ENCODE results near the gene PRR20G. TPM values are rescaled to one million over a fixed set of nuclear protein-coding genes. Genes with fewer than 3 reads are reported as not detected.
"Not testable (repeated sequence)": the region's sequence is repeated elsewhere in the genome, so short reads cannot be mapped to it uniquely, and the experiment has no call there.

The PRR20G gene
- not detected for total RNA-seq

GRCh38 chr3:127287840-127288239 lies at the start of gene PRR20G:
Gene PRR20G, minus strand, starts transcription at chr3:127288046. Its CDS starts 681 bp downstream, at chr3:127287365.
- DNase-seq: no peak

DNA sequence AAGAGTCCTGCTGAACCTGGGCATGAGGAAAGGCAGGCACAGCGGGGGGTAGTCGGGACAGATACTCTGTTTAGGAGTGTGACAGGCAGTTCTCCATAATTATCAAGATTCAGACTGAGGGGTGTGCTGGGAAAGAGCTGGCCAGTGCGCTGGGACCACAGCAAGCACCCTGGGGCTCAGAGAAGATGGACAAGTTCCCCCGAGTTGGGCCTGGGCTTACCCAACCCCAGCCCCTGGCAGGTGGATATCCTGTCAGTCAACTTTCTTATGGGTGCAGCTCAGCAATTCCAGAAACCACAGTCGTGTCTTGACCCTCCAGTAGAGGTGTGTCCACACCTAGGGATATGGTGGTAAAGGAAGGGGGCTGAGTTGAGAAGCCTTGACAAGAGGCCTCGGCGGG lies 49.2 kb upstream of the PRR20G start:
- DNase-seq: no peak

DNA sequence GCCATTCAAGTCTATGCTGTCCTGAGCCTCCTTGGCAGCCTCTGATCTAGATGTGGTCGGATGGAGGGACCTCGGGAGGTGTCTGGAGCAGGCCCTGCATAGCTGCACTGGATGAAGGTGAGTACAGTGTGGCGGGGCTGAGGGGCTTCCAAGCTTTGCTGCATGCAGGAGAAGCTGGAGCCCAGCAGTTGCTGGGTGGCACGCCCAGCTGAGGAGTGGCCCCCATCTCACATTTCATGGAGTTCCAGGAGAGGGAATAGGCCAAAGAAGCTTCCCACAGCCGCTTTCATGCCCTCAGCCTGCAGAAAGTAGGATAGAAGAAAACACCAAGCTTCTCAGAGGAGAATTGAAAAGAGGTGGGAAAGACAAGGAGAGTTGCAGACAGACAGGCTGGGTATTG lies 48.3 kb upstream of the PRR20G start:
- DNase-seq: no peak

DNA sequence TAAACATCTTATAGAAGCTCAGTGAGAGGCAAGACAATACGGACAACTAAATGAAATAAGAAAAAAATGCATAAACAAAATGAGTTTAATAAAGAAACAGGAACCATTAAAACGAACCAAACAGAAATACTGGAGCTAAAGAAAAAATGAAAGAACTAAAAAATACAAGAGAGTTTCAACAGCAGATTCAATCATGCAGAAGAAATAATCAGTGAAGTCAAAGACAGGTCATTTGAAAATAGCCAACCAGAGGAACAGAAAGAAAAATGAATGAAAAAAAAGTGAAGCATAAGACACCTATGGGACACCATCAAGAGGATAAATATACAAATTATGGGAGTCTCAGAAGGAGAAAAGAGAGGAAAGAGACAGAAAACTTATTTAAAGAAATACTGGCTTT lies 42.5 kb upstream of the PRR20G start:
- DNase-seq: no peak

DNA sequence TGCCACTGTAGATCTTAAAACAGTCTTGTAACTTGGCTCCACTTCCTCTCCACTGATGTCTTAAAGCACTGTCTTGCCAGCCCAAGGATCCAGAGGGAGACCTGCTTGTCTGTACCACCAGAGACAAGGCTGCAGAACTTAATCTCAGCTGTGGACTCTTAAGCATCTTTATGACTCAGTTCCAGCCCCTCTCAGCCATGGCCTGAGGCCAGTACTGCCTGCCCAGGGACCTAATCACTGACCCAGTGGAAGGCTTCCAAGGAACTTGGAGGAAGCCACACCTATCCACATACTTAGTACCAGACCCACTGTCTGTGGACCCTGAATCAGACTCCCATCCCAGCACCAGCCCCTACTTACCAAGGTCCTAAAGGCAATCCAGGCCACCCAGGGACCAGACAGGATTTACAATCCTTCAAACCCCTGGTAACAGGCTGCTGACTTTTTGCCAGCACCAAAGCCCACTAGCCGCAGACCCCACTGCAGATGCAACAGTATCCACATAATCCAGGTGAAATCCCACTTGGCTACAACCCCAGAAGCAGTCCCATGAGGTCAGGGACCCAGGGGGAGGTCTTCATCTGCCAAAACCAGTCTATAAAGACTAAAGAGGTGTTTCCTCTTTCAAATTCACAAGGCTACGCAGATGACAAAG lies 41.9 kb upstream of the PRR20G start:
- no peak for DNase-seq

DNA sequence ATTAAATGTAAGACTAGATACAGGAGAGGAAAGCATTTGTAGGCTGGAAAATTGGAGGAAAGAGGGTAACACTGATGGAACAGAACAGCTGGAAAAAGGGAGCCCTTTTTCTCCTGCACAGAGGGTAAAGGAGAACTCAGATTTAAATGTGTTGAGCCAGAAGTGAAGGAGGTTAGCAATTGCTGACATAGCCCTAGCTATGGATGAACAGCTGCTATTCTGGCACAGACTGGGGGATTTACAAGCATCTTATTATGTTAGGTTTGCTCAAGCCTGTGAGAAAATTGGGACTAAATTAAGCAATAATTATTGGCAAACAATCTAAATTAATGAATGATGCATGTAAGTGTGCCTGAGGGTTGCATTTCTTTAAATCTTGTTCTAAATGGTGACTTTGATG lies 40.6 kb upstream of the PRR20G start:
- DNase-seq: no peak

GRCh38 chr3:127326341-127326740 lies 38.5 kb upstream of the PRR20G start:
- DNase-seq: no peak

DNA sequence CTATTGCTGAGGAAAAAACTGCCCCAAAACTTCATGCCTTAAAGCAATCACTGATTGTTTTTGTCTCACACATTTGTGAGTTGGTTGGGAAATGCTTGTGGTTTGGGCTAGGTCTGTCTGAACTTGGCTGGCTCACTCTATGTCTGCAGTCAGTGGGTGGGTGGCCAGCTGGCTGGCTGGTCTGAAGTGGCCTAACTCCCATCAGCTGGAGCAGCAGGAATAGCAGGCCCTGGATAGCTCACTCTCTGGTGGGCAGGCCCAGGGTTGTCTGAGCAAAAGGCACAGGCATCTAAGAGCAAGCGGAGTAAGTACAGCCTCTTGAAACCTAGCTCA lies 37.7 kb upstream of the PRR20G start:
- DNase-seq: no peak

DNA sequence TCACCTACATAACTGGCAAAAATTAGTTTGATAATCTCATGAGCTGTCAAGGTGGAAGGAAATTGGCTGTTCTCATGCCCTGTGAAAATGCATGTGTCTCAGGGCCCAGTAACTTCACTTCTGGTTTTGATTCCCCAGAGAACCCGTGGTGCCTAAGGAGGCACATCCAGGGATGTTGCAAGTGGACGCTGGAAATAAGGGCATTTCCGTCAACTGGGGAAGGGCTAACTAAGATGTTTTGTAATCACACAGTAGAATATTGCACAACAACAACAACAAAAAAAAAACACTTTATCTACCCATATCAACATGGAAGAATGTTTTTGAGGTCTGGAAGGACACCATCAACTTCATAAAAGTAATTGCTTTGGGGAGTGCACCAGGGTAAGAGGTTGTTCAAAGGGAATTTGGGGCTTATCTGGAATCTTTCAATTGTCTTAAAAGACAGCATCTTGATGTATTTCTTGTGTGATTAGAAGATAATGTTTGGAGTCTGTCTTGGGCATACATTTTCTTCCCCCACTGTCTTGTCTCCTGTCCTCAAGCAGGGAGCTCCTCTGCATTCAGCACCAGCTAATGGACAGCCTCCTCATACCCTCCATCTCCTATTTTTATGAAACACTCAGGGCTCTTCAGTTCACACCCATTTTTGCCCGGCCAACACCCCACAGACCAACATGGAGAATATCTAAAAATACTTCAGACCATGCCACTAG lies 37.2 kb upstream of the PRR20G start:
- DNase-seq: no peak

DNA sequence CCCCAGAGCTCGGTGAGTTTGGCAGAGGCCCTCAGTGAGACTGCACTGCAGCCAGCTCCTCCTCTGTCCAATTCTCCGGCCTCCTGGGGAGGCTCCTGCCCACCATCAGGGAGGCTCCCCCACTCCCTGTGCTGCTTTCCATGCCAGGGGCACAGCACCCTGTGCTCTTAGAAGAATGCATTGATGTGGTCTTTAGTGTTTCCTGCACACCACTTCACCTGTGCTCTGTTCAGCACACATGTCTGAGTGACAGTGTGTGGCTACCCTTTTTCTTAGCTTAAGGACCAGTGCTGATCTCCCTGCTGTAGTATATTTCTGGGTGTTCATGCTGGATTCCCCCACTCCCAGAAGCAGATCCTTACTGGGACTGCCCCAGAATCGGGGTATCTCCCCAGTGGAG lies 36.2 kb upstream of the PRR20G start:
- no peak for DNase-seq

DNA sequence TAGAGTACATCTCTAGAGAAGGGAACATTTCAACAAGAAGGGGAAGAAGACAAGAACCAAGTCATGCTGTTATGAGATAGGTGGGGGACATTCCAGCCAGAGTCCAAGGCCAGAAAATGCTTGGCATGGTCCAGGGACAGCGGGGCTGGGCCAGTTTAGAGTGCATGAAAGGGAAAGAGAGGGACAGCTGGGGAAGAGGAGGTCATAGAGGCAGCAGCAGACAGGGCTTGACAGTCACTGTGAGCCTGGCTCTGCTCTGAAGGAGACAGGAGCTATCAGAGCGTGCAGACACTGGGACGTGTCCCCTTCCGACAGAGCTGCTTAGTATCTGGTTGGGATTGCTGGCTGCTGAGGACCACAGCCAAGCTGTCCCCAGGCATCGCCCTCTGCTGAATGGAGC lies 35.7 kb upstream of the PRR20G start:
- DNase-seq: no peak

GRCh38 chr3:127321371-127321770 lies 33.5 kb upstream of the PRR20G start:
- DNase-seq: no peak

- no peak for DNase-seq
Measured at GRCh38 chr3:127320529-127321121, 32.8 kb upstream of the PRR20G start.

- DNase-seq: no peak
Measured at GRCh38 chr3:127316685-127317084, 28.8 kb upstream of the PRR20G start.

DNA sequence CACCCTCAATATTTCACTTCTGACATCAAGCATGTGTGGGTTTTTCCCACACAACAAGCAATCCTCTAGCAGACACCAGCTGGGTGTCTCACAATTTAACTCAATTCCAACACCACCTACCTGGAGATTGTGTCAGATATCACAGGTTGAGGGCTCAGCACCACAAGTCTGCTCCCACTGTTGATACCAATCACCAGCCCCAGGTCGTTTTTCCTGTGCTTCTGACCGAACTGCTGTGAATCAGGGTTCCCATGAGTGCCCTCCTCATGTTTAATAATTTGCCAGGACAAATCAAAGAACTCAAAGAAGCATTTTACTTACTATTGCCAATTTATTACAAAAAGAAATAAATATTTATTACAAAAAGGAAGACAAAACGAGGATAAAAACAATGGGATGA lies 25.0 kb upstream of the PRR20G start:
- no peak for DNase-seq

DNA sequence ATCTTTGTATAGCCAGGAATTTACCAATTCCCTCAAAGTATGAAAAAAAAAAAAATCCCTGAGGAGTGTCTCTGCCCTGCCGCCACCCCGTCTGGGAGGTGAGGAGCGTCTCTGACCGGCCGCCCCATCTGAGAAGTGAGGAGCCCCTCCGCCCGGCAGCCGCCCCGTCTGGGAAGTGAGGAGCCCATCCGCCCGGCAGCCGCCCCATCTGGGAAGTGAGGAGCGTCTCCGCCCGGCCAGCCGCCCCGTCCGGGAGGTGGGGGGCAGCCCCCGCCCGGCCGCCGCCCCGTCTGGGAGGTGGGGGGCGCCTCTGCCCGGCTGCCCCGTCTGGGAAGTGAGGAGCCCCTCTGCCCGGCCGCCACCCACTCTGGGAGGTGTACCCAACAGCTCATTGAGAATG lies 21.0 kb upstream of the PRR20G start:
- DNase-seq: not testable (repeated sequence)

GRCh38 chr3:127307916-127308315 lies 20.1 kb upstream of the PRR20G start:
- no peak for DNase-seq

- DNase-seq: no peak
Measured at GRCh38 chr3:127307112-127307835, 19.4 kb upstream of the PRR20G start.

GRCh38 chr3:127306361-127307111 lies 18.7 kb upstream of the PRR20G start:
- no peak for DNase-seq

DNA sequence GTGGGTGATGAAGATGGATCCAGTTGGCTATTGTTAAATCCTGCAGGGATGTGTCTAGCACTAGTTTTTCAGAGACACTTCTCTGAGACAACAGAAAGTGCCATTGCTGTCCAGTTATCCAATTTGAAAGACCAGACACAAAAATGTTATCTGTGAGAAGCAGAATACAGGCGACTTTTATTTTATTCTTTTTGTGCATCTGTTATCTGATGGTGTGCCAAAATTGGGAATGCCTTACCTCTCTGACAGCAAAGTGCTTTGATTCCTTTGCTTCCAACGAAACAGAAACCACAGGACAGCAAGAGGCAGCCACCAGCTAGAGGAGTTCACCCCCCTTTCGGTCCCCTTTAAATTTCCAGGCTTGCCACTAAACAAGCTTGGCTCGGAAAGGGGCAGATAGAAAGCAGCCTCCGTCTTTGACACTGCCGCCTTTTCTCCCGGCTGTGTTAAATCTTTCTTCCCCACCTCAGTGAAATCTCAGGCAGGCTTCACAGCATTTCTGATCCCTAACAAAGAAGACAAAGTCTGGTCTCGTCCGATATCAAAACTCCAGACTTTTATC lies 17.7 kb upstream of the PRR20G start:
- DNase-seq: no peak

DNA sequence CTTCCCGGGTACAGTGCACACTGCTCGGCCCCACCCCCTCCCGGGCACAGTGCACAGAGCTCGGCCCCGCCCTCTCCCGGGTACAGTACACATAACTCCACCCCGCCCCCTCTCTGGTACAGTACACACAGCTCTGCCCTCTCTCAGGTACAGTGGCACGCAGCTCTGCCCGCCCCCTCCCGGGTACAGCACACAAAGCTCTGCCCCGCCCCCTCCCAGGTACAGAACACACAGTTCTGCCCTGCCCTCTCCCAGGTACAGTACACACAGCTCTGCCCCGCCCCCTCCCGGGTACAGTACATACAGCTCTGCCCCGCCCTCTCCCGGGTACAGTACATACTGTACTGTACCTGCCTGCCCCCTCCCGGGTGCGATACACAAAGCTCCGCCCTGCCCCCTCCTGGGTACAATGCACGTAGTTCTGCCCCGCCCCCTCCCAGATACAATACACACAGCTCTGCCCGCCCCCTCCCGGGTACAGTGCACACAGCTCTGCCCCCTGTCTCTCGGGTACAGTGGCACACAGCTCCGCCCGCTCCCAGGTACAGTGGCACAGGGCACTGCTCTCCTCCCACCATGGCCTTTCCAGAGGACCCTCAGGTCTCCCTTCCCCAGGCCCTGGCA lies 16.4 kb upstream of the PRR20G start:
- DNase-seq: no peak

GRCh38 chr3:127299276-127299675 lies 11.4 kb upstream of the PRR20G start:
- no peak for DNase-seq

Measured in effector CD4-positive, alpha-beta T cell (primary cell).